CD8-positive, alpha-beta memory T cell (primary cell): Measurements from ENCODE around the gene TTC28. TPM values are rescaled to one million over a fixed set of nuclear protein-coding genes. Genes with fewer than 3 reads are reported as not detected.
"Not testable (repeated sequence)": the region's sequence is repeated elsewhere in the genome, so short reads cannot be mapped to it uniquely, and the experiment has no call there.

ENCODE experiments used
- CTCF ChIA-PET: fragments of 350-600 bp; sonication (Branson Sonifier 250); formaldehyde crosslinking; loops from one replicate; lab custom pipeline; 2021; ENCODE audit warnings: antibody characterized with exemption; lab: Charles Lee
- POLR2A ChIA-PET: fragments of 350-600 bp; sonication (Branson Sonifier 250); formaldehyde crosslinking; loops from one replicate; lab custom pipeline; 2021; ENCODE audit warnings: antibody characterized with exemption; lab: Charles Lee
- DNase-seq, 5 donors: peaks; one replicate each; pipeline versions ENCODE4 v3.0.0 to v3.0.0-alpha.2; 2020 to 2022; ENCODE audit warnings: mixed read lengths in 1 of 5
- H3K27ac ChIP-seq: one replicate; pipeline ENCODE4 v1.7.0; 2013; ENCODE audit warnings: low read depth, mild to moderate bottlenecking, low read length, moderate library complexity
- H3K27me3 ChIP-seq: 2 replicates; pipeline ENCODE4 v1.7.0; 2013; ENCODE audit warnings: low read length, mild to moderate bottlenecking; ENCODE audit not compliant: insufficient read depth, poor library complexity, severe bottlenecking
- H3K36me3 ChIP-seq: 2 replicates; pipeline ENCODE4 v1.7.0; 2013; ENCODE audit warnings: mild to moderate bottlenecking, low read length, moderate library complexity; ENCODE audit not compliant: insufficient read depth
- H3K4me1 ChIP-seq: 2 replicates; pipeline ENCODE4 v1.7.0; 2013; ENCODE audit warnings: mild to moderate bottlenecking, low read length, moderate library complexity; ENCODE audit not compliant: insufficient read depth
- H3K4me3 ChIP-seq: 2 replicates; pipeline ENCODE4 v1.7.0; 2013; ENCODE audit warnings: mild to moderate bottlenecking, low read length
- H3K9me3 ChIP-seq: 2 replicates; pipeline ENCODE4 v1.7.0; 2013; ENCODE audit warnings: mild to moderate bottlenecking, low read length
- H3K27ac Mint-ChIP-seq, 8 donors: one replicate each; pipeline ENCODE4 v1.8.0; 2020 to 2021; ENCODE audit warnings: mixed read lengths in 8 of 8, mild to moderate bottlenecking in 6 of 8, inconsistent platforms in 3 of 8, moderate library complexity in 3 of 8
- H3K27me3 Mint-ChIP-seq, 2 donors: one replicate each; pipeline ENCODE4 v1.8.0; 2020 to 2021; ENCODE audit warnings: mixed read lengths in 2 of 2, mild to moderate bottlenecking in 1 of 2, moderate library complexity in 1 of 2
- H3K36me3 Mint-ChIP-seq, 3 donors: one replicate each; pipeline ENCODE4 v1.8.0; 2020 to 2021; ENCODE audit warnings: mixed read lengths in 3 of 3, inconsistent platforms in 1 of 3, mild to moderate bottlenecking in 1 of 3
- H3K4me1 Mint-ChIP-seq, 3 donors: one replicate each; pipeline ENCODE4 v1.8.0; 2020 to 2021; ENCODE audit warnings: mixed read lengths in 3 of 3, inconsistent platforms in 1 of 3, mild to moderate bottlenecking in 1 of 3
- H3K4me3 Mint-ChIP-seq, 7 donors: one replicate each; pipeline ENCODE4 v1.8.0; 2020 to 2021; ENCODE audit warnings: mixed read lengths in 7 of 7, mild to moderate bottlenecking in 6 of 7, moderate library complexity in 4 of 7, inconsistent platforms in 2 of 7
- H3K9me3 Mint-ChIP-seq, 5 donors: one replicate each; pipeline ENCODE4 v1.8.0; 2020 to 2022; ENCODE audit warnings: mixed read lengths in 5 of 5, mild to moderate bottlenecking in 3 of 5, moderate library complexity in 2 of 5, inconsistent platforms in 1 of 5
- polyA plus RNA-seq: library from polyadenylated mRNA; unstranded; fragments of 300-500 nt; fragmentation: Illumina TruSeq; gene quantifications from one replicate; pipeline ENCODE4 v1.2.3, GENCODE V29; 2021
- total RNA-seq, 2 experiments: library from RNA; stranded (reverse); gene quantifications; one replicate each; pipeline ENCODE4 v1.2.3, GENCODE V29; 2021

Gene TTC28
- total and polyA plus RNA-seq, 3 experiments from 2014 or later: 0.24 to 0.60 (median 0.51) TPM

DNA sequence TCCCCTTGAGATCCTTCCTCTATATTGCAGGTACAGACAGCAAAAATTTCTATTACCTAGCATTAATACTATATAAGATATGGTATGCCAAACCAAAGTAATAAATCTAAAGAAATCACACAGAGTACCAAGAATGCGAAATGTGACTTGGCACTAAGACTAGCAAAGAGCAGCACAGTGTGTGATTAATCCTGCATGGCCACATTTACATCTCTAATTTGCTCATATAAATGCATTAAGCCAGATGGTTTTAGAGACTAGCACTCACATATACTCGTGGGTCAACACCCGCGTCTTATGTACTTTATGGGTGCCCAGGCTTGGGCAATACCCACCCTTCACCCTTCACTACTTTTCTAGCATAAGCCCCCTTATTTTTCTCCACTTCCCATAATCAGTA lies 213.2 kb downstream of the TTC28 start:
- Mint-ChIP-seq H3K9me3 (no peaks in the 10 kb centered on the region), H3K4me1 (no peaks in the 10 kb centered on the region), H3K36me3 (no peaks in the 10 kb centered on the region), H3K27ac (no peak overlapping the region), H3K27me3 (peaks cover 7 to 26% of the 10 kb centered on the region in 2 donors), H3K4me3 (no peak overlapping the region)
- CTCF ChIA-PET: no interaction called here
- Histone ChIP-seq H3K27me3 (no peaks in the 10 kb centered on the region), H3K9me3 (no peaks in the 10 kb centered on the region), H3K4me1 (no peaks in the 10 kb centered on the region), H3K4me3 (no peak overlapping the region), H3K27ac (no peak overlapping the region), H3K36me3 (no peaks in the 10 kb centered on the region)
- DNase-seq: no peak
- POLR2A ChIA-PET: no interaction called here

DNA sequence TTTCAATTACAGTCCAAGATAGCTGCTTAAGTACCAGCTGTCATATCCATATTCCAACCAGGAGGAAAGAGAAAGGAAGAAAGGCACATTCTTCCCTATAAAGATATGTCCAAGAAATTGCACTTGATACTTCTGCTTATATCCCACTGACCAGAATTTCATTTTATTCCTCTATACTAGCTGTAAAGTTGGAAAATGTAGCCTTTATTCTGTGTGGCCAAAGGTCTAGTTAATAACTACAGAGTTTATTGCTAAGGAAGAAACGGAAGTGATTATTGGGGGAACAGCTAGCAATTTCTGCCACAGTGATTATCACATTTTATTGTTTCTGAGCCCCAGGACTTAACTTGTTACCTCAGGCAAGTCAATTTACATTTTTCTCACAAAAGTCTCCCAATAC lies 213.8 kb downstream of the TTC28 start:
- Mint-ChIP-seq H3K27me3 (peaks cover 8 to 22% of the 10 kb centered on the region in 2 donors), H3K4me3 (no peak overlapping the region), H3K27ac (no peak overlapping the region), H3K36me3 (no peaks in the 10 kb centered on the region), H3K4me1 (no peaks in the 10 kb centered on the region), H3K9me3 (no peaks in the 10 kb centered on the region)
- H3K36me3 ChIP-seq: no peaks in the 10 kb centered on the region
- no peaks in the 10 kb centered on the region for H3K9me3 ChIP-seq
- no peaks in the 10 kb centered on the region for H3K27me3 ChIP-seq
- no peaks in the 10 kb centered on the region for H3K4me1 ChIP-seq
- no peak overlapping the region for H3K27ac ChIP-seq
- ChIA-PET POLR2A (no interaction called here), CTCF (no interaction called here)
- no peak overlapping the region for H3K4me3 ChIP-seq
- no peak for DNase-seq

DNA sequence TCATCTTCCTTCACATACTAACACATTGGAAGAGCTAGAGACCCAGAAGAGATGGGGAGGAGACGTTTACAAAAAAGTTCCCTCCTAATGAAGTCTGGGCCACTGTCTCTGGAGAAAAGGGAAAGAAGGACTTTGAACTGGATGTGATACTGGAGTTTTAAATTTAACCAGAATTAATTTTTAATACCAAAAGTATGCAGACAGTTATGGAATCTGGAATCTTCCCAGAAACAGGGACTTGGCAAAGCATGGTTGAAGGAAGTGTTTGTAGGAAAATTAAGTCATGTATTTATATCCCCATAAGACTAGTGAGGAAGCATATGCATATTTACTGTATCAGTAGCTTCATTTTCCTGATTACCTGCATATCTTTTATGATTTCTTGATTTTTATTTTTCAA lies 215.5 kb downstream of the TTC28 start:
- POLR2A ChIA-PET: no interaction called here
- H3K36me3 ChIP-seq: no peaks in the 10 kb centered on the region
- CTCF ChIA-PET: no interaction called here
- Mint-ChIP-seq H3K27ac (no peak overlapping the region), H3K36me3 (no peaks in the 10 kb centered on the region), H3K4me3 (no peak overlapping the region), H3K4me1 (no peaks in the 10 kb centered on the region), H3K9me3 (no peaks in the 10 kb centered on the region), H3K27me3 (peaks cover 4 to 9% of the 10 kb centered on the region in 2 donors)
- no peak overlapping the region for H3K4me3 ChIP-seq
- no peaks in the 10 kb centered on the region for H3K27me3 ChIP-seq
- no peak for DNase-seq
- H3K9me3 ChIP-seq: no peaks in the 10 kb centered on the region
- H3K4me1 ChIP-seq: no peaks in the 10 kb centered on the region
- no peak overlapping the region for H3K27ac ChIP-seq

DNA sequence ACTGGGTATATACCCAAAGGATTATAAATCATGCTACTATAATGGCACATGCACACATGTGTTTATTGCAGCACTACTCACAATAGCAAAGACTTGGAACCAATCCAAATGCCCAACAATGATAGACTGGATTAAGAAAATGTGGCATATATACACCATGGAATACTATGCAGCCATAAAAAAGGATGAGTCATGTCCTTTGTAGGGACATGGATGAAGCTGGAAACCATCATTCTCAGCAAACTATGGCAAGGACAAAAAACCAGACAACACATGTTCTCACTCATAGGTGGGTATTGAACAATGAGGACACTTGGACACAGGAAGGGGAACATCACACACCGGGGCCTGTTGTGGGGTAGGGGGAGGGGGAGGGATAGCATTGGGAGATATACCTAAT lies 216.2 kb downstream of the TTC28 start:
- H3K27ac Mint-ChIP-seq, H3K36me3 ChIP-seq, H3K27me3 Mint-ChIP-seq, DNase-seq, H3K9me3 ChIP-seq, H3K27ac ChIP-seq, H3K9me3 Mint-ChIP-seq, POLR2A ChIA-PET, CTCF ChIA-PET, H3K36me3 Mint-ChIP-seq, H3K4me3 Mint-ChIP-seq, H3K4me1 Mint-ChIP-seq, H3K4me1 ChIP-seq, H3K4me3 ChIP-seq, H3K27me3 ChIP-seq: not testable (repeated sequence)

DNA sequence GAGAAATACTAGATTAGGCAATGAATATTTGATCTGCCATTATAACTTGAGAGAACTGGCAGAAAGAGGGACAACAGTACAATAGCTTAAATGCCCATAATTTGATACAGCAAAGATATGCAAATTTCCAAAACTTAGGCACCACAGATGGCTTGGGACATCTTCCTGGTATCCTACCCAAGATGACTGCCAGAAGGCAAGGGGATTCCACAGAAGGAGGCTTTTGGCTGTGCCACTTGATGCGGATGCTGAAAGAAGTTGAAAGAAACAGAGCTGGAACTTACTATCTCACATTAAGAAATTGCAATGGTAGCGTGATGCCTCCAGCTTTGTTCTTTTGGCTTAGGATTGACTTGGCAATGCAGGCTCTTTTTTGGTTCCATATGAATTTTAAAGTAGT lies 216.7 kb downstream of the TTC28 start:
- DNase-seq: no peak
- POLR2A ChIA-PET: no interaction called here
- Mint-ChIP-seq H3K27ac (no peak overlapping the region), H3K4me3 (no peak overlapping the region), H3K36me3 (no peaks in the 10 kb centered on the region), H3K9me3 (no peaks in the 10 kb centered on the region), H3K4me1 (no peaks in the 10 kb centered on the region), H3K27me3 (peaks cover 4% of the 10 kb centered on the region in 2 donors)
- Histone ChIP-seq H3K4me3 (no peak overlapping the region), H3K27me3 (no peaks in the 10 kb centered on the region), H3K4me1 (no peaks in the 10 kb centered on the region), H3K9me3 (no peaks in the 10 kb centered on the region), H3K36me3 (no peaks in the 10 kb centered on the region), H3K27ac (no peak overlapping the region)
- CTCF ChIA-PET: no interaction called here

DNA sequence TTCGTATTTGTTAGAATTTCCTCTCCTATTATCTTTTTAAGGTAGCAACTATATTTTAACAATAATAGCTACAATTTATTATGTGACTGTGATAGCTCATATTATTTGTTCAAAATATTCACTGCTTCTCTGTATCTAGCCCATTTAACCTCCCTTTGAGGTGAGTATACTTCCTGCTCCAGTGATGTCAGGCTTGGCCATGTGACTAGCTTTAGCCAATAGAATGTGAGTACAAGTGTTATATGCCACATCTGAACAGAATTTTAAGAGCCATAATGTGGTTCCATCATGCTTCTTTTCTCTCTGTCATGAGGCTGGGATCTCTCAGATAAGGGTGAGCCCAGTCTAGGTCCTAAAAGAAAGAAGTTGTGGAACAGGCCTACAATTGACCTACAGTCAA lies 217.6 kb downstream of the TTC28 start:
- H3K36me3 ChIP-seq: no peaks in the 10 kb centered on the region
- H3K4me3 Mint-ChIP-seq: no peak overlapping the region
- H3K27me3 Mint-ChIP-seq: peaks cover 4% of the 10 kb centered on the region in 2 donors
- ChIA-PET CTCF (no interaction called here), POLR2A (no interaction called here)
- no peaks in the 10 kb centered on the region for H3K4me1 Mint-ChIP-seq
- DNase-seq: no peak
- H3K36me3 Mint-ChIP-seq: no peaks in the 10 kb centered on the region
- H3K27me3 ChIP-seq: no peaks in the 10 kb centered on the region
- no peaks in the 10 kb centered on the region for H3K9me3 Mint-ChIP-seq
- H3K9me3 ChIP-seq: no peaks in the 10 kb centered on the region
- H3K4me3 ChIP-seq: no peak overlapping the region
- no peaks in the 10 kb centered on the region for H3K4me1 ChIP-seq
- H3K27ac ChIP-seq: no peak overlapping the region
- H3K27ac Mint-ChIP-seq: peak overlapping the region in 1 of 8 donors; percentile 70

DNA sequence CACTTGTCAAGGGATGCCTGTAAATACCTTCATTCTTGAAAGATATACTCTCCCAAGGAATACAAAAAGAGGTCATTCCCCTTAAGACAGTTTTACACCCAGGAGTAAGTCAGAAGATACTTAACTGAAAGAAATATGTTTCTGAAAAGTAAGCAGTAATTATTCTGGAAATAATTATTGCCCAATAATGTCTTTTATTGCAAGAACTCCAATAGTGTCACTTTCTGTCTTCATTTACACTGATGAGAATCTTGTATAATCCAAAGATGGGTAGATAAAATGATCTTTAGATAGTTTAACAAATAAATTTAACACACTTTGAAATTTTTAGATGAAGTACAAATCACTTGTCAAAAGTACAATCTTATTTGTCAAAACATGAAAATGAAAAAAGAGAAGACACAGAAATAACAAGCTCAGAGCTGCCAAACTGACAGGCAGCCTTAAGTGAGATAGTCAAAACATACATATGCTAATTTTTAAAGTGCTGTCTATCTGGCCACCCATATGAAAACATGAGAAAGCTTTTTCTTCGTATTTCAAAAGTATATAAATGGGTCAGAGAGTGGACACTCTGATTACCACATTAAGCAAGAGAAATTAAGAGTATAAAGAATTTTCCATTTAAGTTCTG lies 225.1 kb downstream of the TTC28 start:
- Mint-ChIP-seq H3K27me3 (peaks cover 10 to 18% of the 10 kb centered on the region in 2 donors), H3K27ac (no peak overlapping the region), H3K4me1 (no peaks in the 10 kb centered on the region), H3K4me3 (no peak overlapping the region), H3K36me3 (no peaks in the 10 kb centered on the region), H3K9me3 (no peaks in the 10 kb centered on the region)
- Histone ChIP-seq H3K36me3 (no peaks in the 10 kb centered on the region), H3K9me3 (no peaks in the 10 kb centered on the region), H3K27ac (no peak overlapping the region), H3K4me1 (no peaks in the 10 kb centered on the region), H3K4me3 (no peak overlapping the region), H3K27me3 (no peaks in the 10 kb centered on the region)
- ChIA-PET CTCF (no interaction called here), POLR2A (no interaction called here)
- DNase-seq: no peak

DNA sequence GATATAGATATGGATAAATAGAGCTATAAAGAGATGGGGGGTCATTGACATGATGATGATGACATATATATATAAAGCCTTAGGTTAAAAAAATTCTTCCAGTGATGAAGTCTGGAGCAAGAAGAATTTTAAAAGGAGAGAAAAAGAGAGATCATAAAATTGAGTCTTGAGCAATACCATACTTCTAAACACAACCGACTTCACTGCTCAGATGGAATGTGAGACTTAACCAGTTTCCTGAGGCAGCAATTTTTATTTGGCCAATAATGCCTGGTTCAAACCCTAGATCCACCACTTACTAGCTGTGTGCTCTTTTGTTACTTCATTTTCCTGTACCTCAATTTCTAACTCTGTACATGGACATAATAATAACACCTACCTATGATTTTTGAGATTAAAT lies 229.5 kb downstream of the TTC28 start:
- no peaks in the 10 kb centered on the region for H3K9me3 ChIP-seq
- H3K27me3 Mint-ChIP-seq: peaks cover 7 to 32% of the 10 kb centered on the region in 2 donors
- H3K27ac Mint-ChIP-seq: no peak overlapping the region

More for the DNA sequence above, 229.5 kb downstream of the TTC28 start:
- ChIA-PET POLR2A (no interaction called here), CTCF (no interaction called here)
- no peak for DNase-seq
- Histone ChIP-seq H3K4me1 (no peaks in the 10 kb centered on the region), H3K27me3 (no peaks in the 10 kb centered on the region), H3K27ac (no peak overlapping the region), H3K4me3 (no peak overlapping the region), H3K36me3 (no peaks in the 10 kb centered on the region)
- Mint-ChIP-seq H3K36me3 (no peaks in the 10 kb centered on the region), H3K9me3 (no peaks in the 10 kb centered on the region), H3K4me1 (no peaks in the 10 kb centered on the region), H3K4me3 (no peak overlapping the region)
